ENCODE data around the gene FLT3LG.

DNA sequence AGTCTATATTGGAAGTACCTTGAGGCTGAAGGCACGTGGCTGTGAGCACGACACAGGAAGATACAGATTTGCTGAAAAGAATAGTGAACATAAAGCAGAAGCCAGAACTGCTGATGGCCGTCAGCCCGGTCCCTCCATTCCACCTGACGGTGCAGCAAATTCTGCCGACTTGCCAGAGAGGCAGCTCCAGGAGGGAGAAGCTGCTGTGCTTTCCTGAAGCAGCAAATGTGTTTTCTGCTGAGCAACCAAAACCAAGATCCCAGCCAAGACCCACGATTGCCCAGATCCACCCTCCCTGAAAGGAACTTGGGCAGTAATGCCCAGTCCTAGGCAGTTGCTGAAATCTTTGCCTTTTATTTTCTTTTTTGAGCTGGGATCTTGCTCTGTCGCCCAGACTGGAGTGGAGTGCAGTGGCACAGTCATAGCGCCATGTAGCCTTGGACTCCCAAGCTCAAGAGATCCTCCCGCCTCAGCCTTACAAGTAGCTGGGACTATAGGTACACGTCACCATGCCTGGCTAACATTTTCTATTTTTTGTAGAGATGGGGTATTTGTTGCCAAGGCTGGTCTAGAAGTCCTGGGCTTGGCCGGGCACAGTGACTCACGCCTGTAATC is 46.8 kb downstream of the FLT3LG start:
- no peak for TF ChIP-seq POLR2A (IDR thresholded peaks at IDR 0.05)
- TF ChIP-seq, protein P1, sequence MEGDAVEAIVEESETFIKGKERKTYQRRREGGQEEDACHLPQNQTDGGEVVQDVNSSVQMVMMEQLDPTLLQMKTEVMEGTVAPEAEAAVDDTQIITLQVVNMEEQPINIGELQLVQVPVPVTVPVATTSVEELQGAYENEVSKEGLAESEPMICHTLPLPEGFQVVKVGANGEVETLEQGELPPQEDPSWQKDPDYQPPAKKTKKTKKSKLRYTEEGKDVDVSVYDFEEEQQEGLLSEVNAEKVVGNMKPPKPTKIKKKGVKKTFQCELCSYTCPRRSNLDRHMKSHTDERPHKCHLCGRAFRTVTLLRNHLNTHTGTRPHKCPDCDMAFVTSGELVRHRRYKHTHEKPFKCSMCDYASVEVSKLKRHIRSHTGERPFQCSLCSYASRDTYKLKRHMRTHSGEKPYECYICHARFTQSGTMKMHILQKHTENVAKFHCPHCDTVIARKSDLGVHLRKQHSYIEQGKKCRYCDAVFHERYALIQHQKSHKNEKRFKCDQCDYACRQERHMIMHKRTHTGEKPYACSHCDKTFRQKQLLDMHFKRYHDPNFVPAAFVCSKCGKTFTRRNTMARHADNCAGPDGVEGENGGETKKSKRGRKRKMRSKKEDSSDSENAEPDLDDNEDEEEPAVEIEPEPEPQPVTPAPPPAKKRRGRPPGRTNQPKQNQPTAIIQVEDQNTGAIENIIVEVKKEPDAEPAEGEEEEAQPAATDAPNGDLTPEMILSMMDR (IDR thresholded peaks at IDR 0.05) = no peak

Measured in lower leg skin (tissue), 3 donors.